ENCODE results near the gene ARHGEF4.

ARHGEF4 gene

GRCh38 chr2:130807659-130808385 lies 28.9 kb upstream of the ARHGEF4 start:
- in situ Hi-C loops (cut with MboI; ENCODE audit: low pct_unique_long_range_greater_than_20kb, low sequenced_read_pairs, unreplicated experiment) = no loop called here
- no peak for DNase-seq (ENCODE audit: low spot score)
- no peak for TF ChIP-seq CTCF (IDR thresholded peaks at IDR 0.05; ENCODE audit: extremely low read depth, insufficient read depth, missing control alignments)

GRCh38 chr2:130808482-130809268 lies 28.0 kb upstream of the ARHGEF4 start:
- no peak for TF ChIP-seq CTCF (IDR thresholded peaks at IDR 0.05; ENCODE audit: extremely low read depth, insufficient read depth, missing control alignments)
- DNase-seq (ENCODE audit: low spot score) = no peak
- in situ Hi-C loops (cut with MboI; ENCODE audit: low pct_unique_long_range_greater_than_20kb, low sequenced_read_pairs, unreplicated experiment) = no loop called here

GRCh38 chr2:130810490-130810889 lies 26.2 kb upstream of the ARHGEF4 start:
- TF ChIP-seq CTCF (IDR thresholded peaks at IDR 0.05; ENCODE audit: extremely low read depth, insufficient read depth, missing control alignments) = no peak
- in situ Hi-C loops (cut with MboI; ENCODE audit: low pct_unique_long_range_greater_than_20kb, low sequenced_read_pairs, unreplicated experiment) = no loop called here
- DNase-seq (ENCODE audit: low spot score) = no peak

GRCh38 chr2:130813722-130814121 lies 23.0 kb upstream of the ARHGEF4 start:
- no peak for TF ChIP-seq CTCF (IDR thresholded peaks at IDR 0.05; ENCODE audit: extremely low read depth, insufficient read depth, missing control alignments)
- DNase-seq (ENCODE audit: low spot score) = no peak
- in situ Hi-C loops (cut with MboI; ENCODE audit: low pct_unique_long_range_greater_than_20kb, low sequenced_read_pairs, unreplicated experiment) = no loop called here

GRCh38 chr2:130814931-130815680 lies 21.6 kb upstream of the ARHGEF4 start:
- no peak for TF ChIP-seq CTCF (IDR thresholded peaks at IDR 0.05; ENCODE audit: extremely low read depth, insufficient read depth, missing control alignments)
- no peak for DNase-seq (ENCODE audit: low spot score)
- in situ Hi-C loops (cut with MboI; ENCODE audit: low pct_unique_long_range_greater_than_20kb, low sequenced_read_pairs, unreplicated experiment) = no loop called here

- in situ Hi-C loops (cut with MboI; ENCODE audit: low pct_unique_long_range_greater_than_20kb, low sequenced_read_pairs, unreplicated experiment) = no loop called here
- DNase-seq (ENCODE audit: low spot score) = no peak
- no peak for TF ChIP-seq CTCF (IDR thresholded peaks at IDR 0.05; ENCODE audit: extremely low read depth, insufficient read depth, missing control alignments)
Measured at GRCh38 chr2:130818809-130819208, 17.9 kb upstream of the ARHGEF4 start.
